Heart left ventricle (tissue), 13 donors: ENCODE measurements around the gene HBA2.

Experiments used
- CTCF ChIP-seq, 12 donors: fragments of 200-600 bp; sonication (generic) in 4 of 12; IDR thresholded peaks; one replicate each; pipeline versions ENCODE4 v1.5.0 to v1.8.0; 2018 to 2022; ENCODE audit warnings: antibody characterized with exemption in 12 of 12, mild to moderate bottlenecking in 5 of 12
- POLR2A ChIP-seq, 2 donors: fragments of 450-650 bp; IDR thresholded peaks; one replicate each; pipeline ENCODE4 v1.6.1; 2017; ENCODE audit warnings: antibody characterized with exemption in 2 of 2, mild to moderate bottlenecking in 2 of 2, moderate library complexity in 2 of 2
- donor health status: ischemic (EF 13 %, LVEDD 7.1; RV severe dilation, severe dysfunction).
- donor health status: DM: no; HTN: yes; CAD: no.
- donor health status: DM: no; HTN: no; CAD: no.
- donor health status: ischemic (EF 25% LVEDD 6.9; RV normal size, moderate dysfunction).
- donor health status: ischemic (EF 25% LVEDD 5.7; RV mildly dilated, moderate dysfunction).
- donor health status: ischemic (EF 35%, LVEDD 5.7; RV mildly dilated, moderate dysfunction).
- donor health status: nonischemic (EF 11% LVEDD 7.7; RV severe dilation, severe dysfunction).
- donor health status: DM: yes; HTN: yes; CAD: no.
- donor health status: PGD.
- donor health status: ischemic (EF 29% LVEDD 5.4; RV normal size, mild dysfunction).
- donor health status: nonischemic (EF 23%, LVEDD 6.1; RV moderate dilation, normal function).

- no peak for TF ChIP-seq CTCF (IDR thresholded peaks at IDR 0.05)
- no peak for TF ChIP-seq POLR2A (IDR thresholded peaks at IDR 0.05)
Measured at GRCh38 chr16:132120-132519, 40.6 kb upstream of the HBA2 start.
